H1 (cell line): Measurements from ENCODE around the gene NR5A1. TPM values are rescaled to one million over a fixed set of nuclear protein-coding genes. Genes with fewer than 3 reads are reported as not detected.

Experiments used
- CTCF ChIA-PET: fragments of 300-600 bp; sonication (Branson Sonifier 250); formaldehyde crosslinking; loops from one replicate; lab custom pipeline; 2021; ENCODE audit not compliant: partially characterized antibody; lab: Charles Lee
- POLR2A ChIA-PET: fragments of 300-600 bp; sonication (Branson Sonifier 250); formaldehyde crosslinking; loops from one replicate; lab custom pipeline; 2021; ENCODE audit warnings: inconsistent platforms; ENCODE audit not compliant: partially characterized antibody; lab: Charles Lee
- DNase-seq, 2 experiments: peaks; one replicate each; pipeline versions ENCODE4 v3.0.0 to v3.0.0-alpha.2; 2010 to 2022; ENCODE audit warnings: low spot score in 2 of 2, low read depth in 1 of 2, mixed read lengths in 1 of 2
- FAIRE-seq: peaks from 2 replicates; lab custom pipeline; 2011; peaks lifted over from hg19 to GRCh38; lab: Jason Lieb, UNC
- H2AFZ ChIP-seq: 2 replicates; pipeline ENCODE4 v1.8.1; 2012; ENCODE audit warnings: low read length, inconsistent platforms
- H2AK5ac ChIP-seq: 2 replicates; pipeline ENCODE4 v1.6.1; 2013; ENCODE audit warnings: low read depth, low read length
- H2BK120ac ChIP-seq: replicated peaks from 2 replicates; pipeline ENCODE3; 2013; ENCODE audit warnings: low read depth, low read length, inconsistent platforms
- H2BK12ac ChIP-seq: 2 replicates; pipeline ENCODE4 v1.6.1; 2013; ENCODE audit warnings: low read depth, low read length
- H2BK15ac ChIP-seq: 2 replicates; pipeline ENCODE4 v1.6.1; 2013; ENCODE audit warnings: low read length
- H2BK20ac ChIP-seq: 2 replicates; pipeline ENCODE4 v1.6.1; 2013; ENCODE audit warnings: low read length
- H2BK5ac ChIP-seq: 2 replicates; pipeline ENCODE4 v1.6.1; 2013; ENCODE audit warnings: low read depth, low read length
- H3K14ac ChIP-seq: 2 replicates; pipeline ENCODE4 v1.6.1; 2013; ENCODE audit warnings: inconsistent platforms; ENCODE audit not compliant: insufficient read length
- H3K18ac ChIP-seq: 2 replicates; pipeline ENCODE4 v1.6.1; 2013; ENCODE audit warnings: low read length; ENCODE audit errors: extremely low read depth
- H3K23ac ChIP-seq: 2 replicates; pipeline ENCODE4 v1.6.1; 2013; ENCODE audit warnings: inconsistent platforms; ENCODE audit not compliant: insufficient read length
- H3K23me2 ChIP-seq: 2 replicates; pipeline ENCODE4 v1.6.1; 2013; ENCODE audit warnings: low read depth, low read length
- H3K27ac ChIP-seq: 2 replicates; pipeline ENCODE4 v1.6.1; 2011; ENCODE audit warnings: low read depth, low read length, inconsistent platforms
- H3K27me3 ChIP-seq, 4 experiments: replicated peaks in 1 of 4; 1 replicate in 1 of 4; 2 replicates in 3 of 4; pipeline versions ENCODE4 v1.6.1 to v1.8.1; 2011 to 2013; ENCODE audit warnings: low read length in 3 of 4, mild to moderate bottlenecking in 3 of 4, inconsistent platforms in 2 of 4, mixed read lengths in 2 of 4, moderate library complexity in 1 of 4; ENCODE audit not compliant: control insufficient read depth in 3 of 4, insufficient read depth in 3 of 4; ENCODE audit errors: extremely low read depth in 1 of 4
- H3K36me3 ChIP-seq, 4 experiments: 2 replicates each; pipeline versions ENCODE4 v1.6.1 to v1.8.1; 2011 to 2013; ENCODE audit warnings: mild to moderate bottlenecking in 4 of 4, low read length in 3 of 4, moderate library complexity in 2 of 4, control low read depth in 1 of 4, inconsistent platforms in 1 of 4; ENCODE audit not compliant: insufficient read depth in 4 of 4, control insufficient read depth in 2 of 4
- H3K4ac ChIP-seq: replicated peaks from 2 replicates; pipeline ENCODE3; 2013; ENCODE audit warnings: low read length, low read depth, mixed read lengths, inconsistent platforms; ENCODE audit not compliant: insufficient read length
- H3K4me1 ChIP-seq, 4 experiments: replicated peaks in 1 of 4; 1 replicate in 1 of 4; 2 replicates in 3 of 4; pipeline versions ENCODE4 v1.6.1 to v1.8.1; 2011 to 2013; ENCODE audit warnings: low read length in 3 of 4, inconsistent platforms in 2 of 4, mixed read lengths in 1 of 4; ENCODE audit not compliant: insufficient read depth in 4 of 4, control insufficient read depth in 3 of 4
- H3K4me2 ChIP-seq, 2 experiments: 2 replicates each; pipeline versions ENCODE4 v1.6.1 to v1.8.1; 2011 to 2013; ENCODE audit warnings: low read depth in 2 of 2, low read length in 2 of 2, control low read depth in 1 of 2, inconsistent platforms in 1 of 2, mild to moderate bottlenecking in 1 of 2; ENCODE audit not compliant: insufficient read depth in 1 of 2
- H3K4me3 ChIP-seq, 4 experiments: fragments of 200-600, 300-600 bp in 1 of 4; sonication (generic), shearing (Covaris generic), sonication (Bioruptor Twin) in 1 of 4; 2 replicates each; pipeline versions ENCODE4 v1.5.1 to v1.8.1; 2011 to 2016; ENCODE audit warnings: low read length in 4 of 4, low read depth in 3 of 4, control low read depth in 2 of 4, inconsistent platforms in 2 of 4, mild to moderate bottlenecking in 2 of 4, mixed read lengths in 1 of 4, moderate library complexity in 1 of 4; ENCODE audit not compliant: insufficient read depth in 2 of 4; ENCODE audit errors: extremely low read depth in 1 of 4
- H3K56ac ChIP-seq: replicated peaks from 2 replicates; pipeline ENCODE3; 2013; ENCODE audit warnings: low read depth, mild to moderate bottlenecking, mixed read lengths, low read length, inconsistent platforms; ENCODE audit not compliant: insufficient read length
- H3K79me1 ChIP-seq: 2 replicates; pipeline ENCODE4 v1.6.1; 2013; ENCODE audit warnings: low read depth, low read length, control low read depth
- H3K79me2 ChIP-seq, 2 experiments: 2 replicates each; pipeline versions ENCODE4 v1.6.1 to v1.8.1; 2012 to 2013; ENCODE audit warnings: low read length in 2 of 2, mild to moderate bottlenecking in 2 of 2, inconsistent platforms in 1 of 2; ENCODE audit not compliant: insufficient read depth in 2 of 2, control insufficient read depth in 1 of 2
- H3K9ac ChIP-seq, 4 experiments: replicated peaks in 1 of 4; 1 replicate in 1 of 4; 2 replicates in 3 of 4; pipeline versions ENCODE4 v1.6.1 to v1.8.1; 2011 to 2013; ENCODE audit warnings: low read depth in 3 of 4, low read length in 3 of 4, control low read depth in 2 of 4, mild to moderate bottlenecking in 2 of 4, moderate library complexity in 2 of 4, inconsistent platforms in 1 of 4; ENCODE audit errors: extremely low read depth in 1 of 4
- H3K9me3 ChIP-seq, 2 experiments: 2 replicates each; pipeline versions ENCODE4 v1.6.1 to v1.8.1; 2012 to 2013; ENCODE audit warnings: mild to moderate bottlenecking in 2 of 2, moderate library complexity in 2 of 2, control low read depth in 1 of 2, inconsistent platforms in 1 of 2, low read depth in 1 of 2, low read length in 1 of 2, mixed read lengths in 1 of 2; ENCODE audit not compliant: insufficient read depth in 2 of 2
- H4K20me1 ChIP-seq, 2 experiments: replicated peaks in 1 of 2; 2 replicates each; pipeline versions ENCODE3 to v1.8.1; 2011 to 2013; ENCODE audit warnings: inconsistent platforms in 2 of 2, low read length in 2 of 2, mild to moderate bottlenecking in 1 of 2; ENCODE audit not compliant: insufficient read depth in 2 of 2, control insufficient read depth in 1 of 2
- H4K5ac ChIP-seq: 2 replicates; pipeline ENCODE4 v1.6.1; 2013; ENCODE audit warnings: low read length, low read depth, mixed read lengths, inconsistent platforms; ENCODE audit not compliant: insufficient read length
- H4K8ac ChIP-seq: 2 replicates; pipeline ENCODE4 v1.8.0; 2013; ENCODE audit warnings: mild to moderate bottlenecking, moderate library complexity, low read length, inconsistent platforms; ENCODE audit not compliant: insufficient read depth; ENCODE audit errors: extremely low read depth
- H4K91ac ChIP-seq: replicated peaks from 2 replicates; pipeline ENCODE3; 2013; ENCODE audit warnings: low read length, mixed read lengths, inconsistent platforms; ENCODE audit not compliant: insufficient read length
- CBX8 ChIP-seq: fragments of 300-800, 300-1000 bp; sonication (generic); IDR thresholded peaks from 2 replicates; pipeline ENCODE4 v1.7.1; 2016; ENCODE audit warnings: low read depth, low read length, borderline replicate concordance
- CTBP2 ChIP-seq: IDR thresholded peaks from 2 replicates; pipeline ENCODE4 v1.7.0; 2011; ENCODE audit warnings: borderline replicate concordance, mild to moderate bottlenecking, moderate library complexity, mixed read lengths, low read length; ENCODE audit not compliant: insufficient read depth, insufficient read length
- EGR1 ChIP-seq: IDR thresholded peaks from 2 replicates; pipeline ENCODE4 v1.6.1; 2011; ENCODE audit warnings: low read depth, low read length, borderline replicate concordance
- GTF2F1 ChIP-seq: IDR thresholded peaks from 2 replicates; pipeline ENCODE4 v1.6.1; 2012; ENCODE audit warnings: low read depth, low read length, improper control_type of control experiment, borderline replicate concordance
- JUN ChIP-seq: IDR thresholded peaks from 2 replicates; pipeline ENCODE4 v1.6.1; 2011; ENCODE audit warnings: low read depth, mild to moderate bottlenecking, improper control_type of control experiment, low read length
- POLR2AphosphoS5 ChIP-seq: IDR thresholded peaks from 2 replicates; pipeline ENCODE4 v1.6.1; 2011; ENCODE audit warnings: low read depth, low read length
- RAD21 ChIP-seq, 2 experiments: IDR thresholded peaks in 1 of 2; conservative IDR thresholded peaks in 1 of 2; 2 replicates each; pipeline ENCODE4 v1.6.1; 2011; ENCODE audit warnings: low read depth in 2 of 2, low read length in 2 of 2, improper control_type of control experiment in 1 of 2, inconsistent platforms in 1 of 2, mild to moderate bottlenecking in 1 of 2, moderate library complexity in 1 of 2
- RNF2 ChIP-seq: fragments of 200-900, 300-1000 bp; sonication (generic); IDR thresholded peaks from 2 replicates; pipeline ENCODE4 v1.7.1; 2016; ENCODE audit warnings: borderline replicate concordance, low read depth, mild to moderate bottlenecking, antibody characterized with exemption, low read length; ENCODE audit not compliant: poor library complexity, severe bottlenecking; ENCODE audit errors: missing control alignments
- SP1 ChIP-seq: IDR thresholded peaks from 2 replicates; pipeline ENCODE4 v1.6.1; 2011; ENCODE audit warnings: low read depth, low read length
- TAF1 ChIP-seq: IDR thresholded peaks from 2 replicates; pipeline ENCODE4 v1.6.1; 2011; ENCODE audit warnings: mild to moderate bottlenecking, low read depth, low read length
- WGBS, 2 experiments: shearing (Covaris generic) in 1 of 2; methylation state at CpG; one replicate each; pipeline versions ENCODE4 v1.1.6 to v1.1.7; 2013 to 2015; ENCODE audit warnings: low lambda C conversion rate in 2 of 2, mixed read lengths in 2 of 2, inconsistent platforms in 1 of 2, low coverage in 1 of 2, missing lambda C conversion rate in 1 of 2; ENCODE audit not compliant: insufficient replicate concordance in 2 of 2, insufficient coverage in 1 of 2, insufficient read length in 1 of 2; ENCODE audit errors: extremely low coverage in 1 of 2, missing lambda C conversion rate in 1 of 2; 5-methylcytosine and 5-hydroxymethylcytosine counted together
- polyA plus RNA-seq, 7 experiments: library from polyadenylated mRNA; depleted of rRNA in 3 of 7; stranded (reverse) in 5 of 7; unstranded in 2 of 7; fragments of >200 nt in 5 of 7; fragments of 200-250 nt in 2 of 7; gene quantifications; 1 replicate in 5 of 7; 2 replicates in 1 of 7; 4 replicates in 1 of 7; pipeline versions ENCODE4 v1.2.1 to v1.2.3, GENCODE V29; 2011 to 2013; ENCODE audit warnings: missing spikeins in 2 of 7, mixed read lengths in 2 of 7
- total RNA-seq: library from RNA; stranded (reverse); fragmentation: NEBNext Ultra II Directional; extraction: Animal tissue kit (Norgen Biotek cat#: 25700); gene quantifications from 2 replicates; pipeline ENCODE4 v1.2.1, GENCODE V29; 2021
- TF ChIP-seq, protein P1 (sequence below): IDR thresholded peaks from 2 replicates; pipeline ENCODE4 v1.6.1; 2011; ENCODE audit warnings: low read depth, mild to moderate bottlenecking, low read length; ENCODE audit not compliant: insufficient read depth

The NR5A1 gene
- total and polyA plus RNA-seq, 2 of the 8 experiments (the other 6 are each of a cell fraction or from before 2014, with no cell fraction given) = 0.29 to 0.58 TPM

DNA sequence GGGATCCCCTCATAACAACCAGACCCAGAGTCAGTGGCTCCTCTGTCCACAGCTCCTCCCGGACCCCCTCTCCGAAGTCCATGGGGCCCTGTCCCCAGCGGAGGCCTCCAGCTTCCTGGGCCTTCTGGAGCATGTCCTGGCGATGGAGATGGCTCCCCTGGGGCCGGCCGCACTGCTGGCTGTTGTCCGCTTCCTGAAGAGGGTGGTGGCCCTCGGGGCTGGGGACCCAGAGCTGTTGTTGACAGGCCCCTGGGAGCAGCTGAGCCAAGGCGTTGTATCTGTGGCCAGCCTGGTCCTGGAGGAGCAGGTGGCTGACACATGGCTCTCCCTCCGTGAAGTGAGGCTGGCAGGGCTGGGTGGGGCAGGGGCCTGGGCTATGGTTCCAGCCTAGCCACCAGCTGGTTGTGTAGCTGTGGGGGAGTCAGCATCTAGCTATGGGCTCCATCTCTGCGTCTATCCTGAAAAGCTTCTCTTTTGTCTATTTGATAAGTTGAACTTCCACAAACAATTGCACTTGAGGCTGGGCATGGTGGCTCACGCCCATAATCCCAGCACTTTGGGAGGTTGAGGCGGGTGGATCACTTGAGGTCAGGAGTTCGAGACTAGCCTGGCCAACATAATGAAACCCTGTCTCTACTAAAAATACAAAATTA lies 52.3 kb downstream of the NR5A1 start:
- Histone ChIP-seq H3K36me3 (peaks cover 0 to 3% (median 0%) of the 10 kb centered on the region in 4 experiments; a peak in 1 of 8 replicates), H3K4ac (no peak overlapping the region), H3K23ac (no peak overlapping the region), H3K4me1 (peaks cover 0 to 16% (median 15%) of the 10 kb centered on the region in 4 experiments; a peak in 6 of 7 replicates), H3K4me3 (no peak overlapping the region), H4K20me1 (peaks cover 0 to 3% of the 10 kb centered on the region in 2 experiments), H2AK5ac (no peak overlapping the region), H3K56ac (no peak overlapping the region), H2BK15ac (no peak overlapping the region), H3K23me2 (peaks cover 13% of the 10 kb centered on the region; the same call in 1 of the 2 replicates), H4K5ac (no peak overlapping the region), H3K14ac (no peak overlapping the region), H2BK20ac (no peak overlapping the region), H3K79me2 (no peaks in the 10 kb centered on the region), H4K91ac (no peak overlapping the region), H3K9me3 (peaks cover 0 to 4% of the 10 kb centered on the region in 2 experiments; a peak in 2 of 4 replicates), H3K9ac (no peak overlapping the region), H3K4me2 (no peak overlapping the region), H3K27ac (no peak overlapping the region), H3K27me3 (peaks cover 10 to 33% (median 25%) of the 10 kb centered on the region in 4 experiments), H2BK5ac (no peak overlapping the region), H4K8ac (no peak overlapping the region), H2BK120ac (no peak overlapping the region), H2BK12ac (no peak overlapping the region), H3K79me1 (no peaks in the 10 kb centered on the region), H2AFZ (no peak overlapping the region), H3K18ac (no peak overlapping the region)
- POLR2A ChIA-PET = interaction anchor here (0.6 to 2.2 kb wide), 3 partner anchors 11 to 238 kb away, joined by 3 to 9 read pairs (median 3); no protein-coding TSS in a partner anchor
- FAIRE-seq (no peak), DNase-seq (no peak)
- CTCF ChIA-PET = interaction anchor here (0.7 to 6.6 kb wide), 10 partner anchors 10 to 398 kb away, joined by 3 to 35 read pairs (median 4); no protein-coding TSS in a partner anchor
- WGBS, 2 experiments = 96% methylated on average over 11 of the region's 14 CpGs; no CpG with 5 or more reads in 1 of the 2 experiments
- TF ChIP-seq RNF2 (no peak), CTBP2 (no peak), EGR1 (no peak), SP1 (no peak), RAD21 (IDR thresholded peaks at IDR 0.05 in 1 of 2, conservative IDR thresholded peaks at IDR 0.05 in 1 of 2; ENCODE audit: low read depth in 2 of 2, low read length in 2 of 2) (no peak), POLR2AphosphoS5 (no peak), CBX8 (no peak), JUN (no peak), TAF1 (no peak), GTF2F1 (no peak)
- TF ChIP-seq, protein P1, sequence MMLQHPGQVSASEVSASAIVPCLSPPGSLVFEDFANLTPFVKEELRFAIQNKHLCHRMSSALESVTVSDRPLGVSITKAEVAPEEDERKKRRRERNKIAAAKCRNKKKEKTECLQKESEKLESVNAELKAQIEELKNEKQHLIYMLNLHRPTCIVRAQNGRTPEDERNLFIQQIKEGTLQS = no peak
